Endometrial microvascular endothelial cells (primary cell): ENCODE measurements around the gene EFHD2. TPM values are rescaled to one million over a fixed set of nuclear protein-coding genes. Genes with fewer than 3 reads are reported as not detected.
"Not testable (repeated sequence)": the region's sequence is repeated elsewhere in the genome, so short reads cannot be mapped to it uniquely, and the experiment has no call there.

Experiments
- in situ Hi-C: cut with HindIII; loops from 2 replicates; pipeline ENCODE4 v1.10.0; 2017; ENCODE audit warnings: low sequenced_read_pairs, low pct_unique_long_range_greater_than_20kb; ENCODE audit errors: inconsistent ontology term
- total RNA-seq: library from RNA; depleted of rRNA; stranded (reverse); fragments of >200 nt; gene quantifications from one replicate; pipeline ENCODE4 v1.2.3, GENCODE V29; 2015; ENCODE audit errors: inconsistent ontology term

EFHD2 gene
- total RNA-seq, 1 donor from 2014 or later = 162 TPM

DNA sequence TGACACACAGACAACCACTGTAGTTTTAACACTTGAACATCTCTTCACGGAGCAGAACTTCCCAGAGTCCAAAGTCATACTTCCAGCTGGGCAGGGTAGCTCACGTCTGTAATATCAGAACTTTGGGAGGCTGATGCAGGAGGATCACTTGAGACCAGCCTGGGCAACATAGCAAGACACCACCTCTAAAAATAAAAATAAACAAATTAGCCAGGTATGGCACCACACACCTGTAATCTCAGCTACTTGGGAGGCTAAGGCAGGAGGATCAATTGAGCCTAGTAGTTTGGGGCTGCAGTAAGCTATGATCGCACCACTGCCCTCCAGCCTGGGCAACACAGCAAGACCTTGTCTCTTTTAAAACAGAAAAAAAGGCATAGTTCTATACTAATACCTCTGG, 24.3 kb upstream of the EFHD2 start:
- in situ Hi-C loops = no loop called here

DNA sequence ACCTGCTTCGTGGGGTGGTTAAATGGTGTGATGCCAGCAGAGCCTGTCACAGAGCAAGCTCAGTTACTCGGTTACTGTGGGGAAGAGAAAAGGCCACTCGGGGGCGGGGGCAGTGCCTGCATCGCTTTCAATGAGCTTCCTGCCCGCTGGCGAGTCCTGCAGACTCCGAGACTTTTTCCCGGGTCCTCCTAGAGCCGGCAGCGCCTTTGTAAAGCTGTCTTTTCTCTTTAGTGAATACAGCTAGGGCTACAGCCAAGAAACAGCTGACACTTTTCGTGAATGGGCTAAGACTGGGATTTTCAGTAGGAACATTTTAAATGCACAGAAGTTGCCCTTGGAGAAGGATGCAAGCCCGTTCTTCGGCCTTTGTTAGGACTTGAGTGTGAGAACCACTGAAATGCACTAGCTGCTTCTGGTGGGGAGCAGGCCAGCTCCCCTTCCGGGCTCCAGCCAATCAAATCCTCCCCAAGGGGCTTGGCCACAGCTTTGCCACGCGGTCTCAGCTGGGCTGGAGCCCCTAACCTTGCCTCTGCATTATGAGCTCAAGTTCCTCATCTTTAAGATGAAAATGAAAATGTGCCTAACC, 23.4 kb upstream of the EFHD2 start:
- in situ Hi-C loops = no loop called here

DNA sequence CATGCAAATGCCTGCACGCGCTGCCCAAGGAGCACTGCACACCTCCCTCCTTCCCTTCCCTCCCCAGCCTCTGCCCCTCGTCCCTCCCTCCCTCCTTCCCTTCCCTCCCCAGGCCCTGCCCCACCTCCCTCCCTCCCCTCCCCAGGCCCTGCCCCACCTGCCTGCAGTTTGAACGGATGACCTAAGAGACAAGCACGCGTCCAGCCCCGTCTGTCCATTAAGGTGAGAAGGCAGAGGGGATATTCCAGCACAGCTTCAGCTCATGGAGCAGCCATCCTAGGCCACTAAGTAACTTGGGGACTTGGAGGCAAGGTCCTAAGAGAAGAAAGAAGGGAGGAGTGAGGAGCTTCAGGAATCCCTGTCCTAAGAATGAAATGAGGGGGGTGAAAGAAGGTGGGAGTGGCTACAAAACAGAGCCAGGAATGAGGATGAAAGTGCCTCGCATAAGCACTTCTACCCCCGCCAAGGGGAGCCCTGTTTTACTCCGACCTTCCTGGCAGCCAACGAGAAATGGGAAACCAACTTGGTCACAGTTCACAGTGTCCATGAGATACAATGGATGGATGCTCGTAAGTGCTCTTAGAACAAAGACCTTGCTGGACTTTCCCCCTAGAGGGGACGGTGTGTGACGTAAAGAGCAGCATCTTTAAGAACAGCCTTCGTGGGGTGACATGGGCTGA, 21.3 kb upstream of the EFHD2 start:
- in situ Hi-C loops = no loop called here

DNA sequence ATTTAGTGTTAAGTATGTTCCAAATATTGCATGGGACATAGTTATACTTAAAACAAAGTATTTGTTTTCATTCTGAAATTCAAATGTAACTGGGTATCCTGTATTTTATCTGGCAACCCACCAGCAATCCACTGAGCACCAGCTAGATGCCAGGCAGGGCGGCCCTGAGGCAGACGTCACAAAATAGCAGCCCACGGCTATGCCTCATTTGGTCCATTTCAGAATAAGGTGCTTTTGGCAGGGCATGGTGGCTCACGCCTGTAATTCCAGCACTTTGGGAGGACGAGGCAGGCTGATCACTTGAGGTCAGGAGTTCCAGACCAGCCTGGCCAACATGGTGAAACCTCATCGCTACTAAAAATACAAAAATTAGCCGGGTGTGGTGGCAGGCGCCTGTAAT, 19.9 kb upstream of the EFHD2 start:
- in situ Hi-C loops = not testable (repeated sequence)

DNA sequence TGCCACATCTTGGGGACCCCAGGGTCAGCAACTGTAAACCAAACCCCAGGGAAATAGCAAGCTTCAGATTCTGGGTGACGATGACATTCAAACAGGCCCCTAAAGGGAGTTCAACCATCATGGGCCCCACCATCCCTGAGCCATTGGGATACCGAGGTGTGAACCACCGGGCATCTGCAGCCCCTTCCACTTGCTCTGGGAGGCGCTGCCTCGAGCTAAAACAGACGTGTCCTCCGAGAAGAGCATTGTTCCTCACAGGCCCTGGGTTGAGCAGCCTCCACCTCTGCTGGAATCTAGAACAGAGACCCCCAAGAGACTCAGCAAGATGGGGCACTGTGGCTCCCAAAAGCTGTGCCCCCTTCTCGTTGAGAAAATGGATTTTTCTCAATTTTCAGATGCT, 19.0 kb upstream of the EFHD2 start:
- in situ Hi-C loops = no loop called here

DNA sequence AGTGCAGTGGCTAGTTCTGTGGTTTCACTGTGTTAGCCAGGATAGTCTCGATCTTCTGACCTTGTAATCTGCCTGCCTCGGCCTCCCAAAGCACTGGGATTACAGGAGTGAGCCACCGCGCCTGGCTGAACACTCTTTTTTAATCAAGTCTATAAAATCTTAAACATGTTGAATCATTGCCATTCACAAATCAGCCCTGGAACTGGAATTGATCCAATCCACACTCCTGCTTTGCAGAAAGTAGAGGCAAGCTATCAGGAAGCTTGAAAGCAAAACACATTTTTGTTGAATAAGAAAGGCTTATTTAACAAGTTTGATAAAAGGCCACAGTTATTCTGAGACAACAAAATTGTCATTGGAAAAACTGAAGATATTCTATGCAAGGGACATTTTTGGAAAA, 18.3 kb upstream of the EFHD2 start:
- in situ Hi-C loops = no loop called here

DNA sequence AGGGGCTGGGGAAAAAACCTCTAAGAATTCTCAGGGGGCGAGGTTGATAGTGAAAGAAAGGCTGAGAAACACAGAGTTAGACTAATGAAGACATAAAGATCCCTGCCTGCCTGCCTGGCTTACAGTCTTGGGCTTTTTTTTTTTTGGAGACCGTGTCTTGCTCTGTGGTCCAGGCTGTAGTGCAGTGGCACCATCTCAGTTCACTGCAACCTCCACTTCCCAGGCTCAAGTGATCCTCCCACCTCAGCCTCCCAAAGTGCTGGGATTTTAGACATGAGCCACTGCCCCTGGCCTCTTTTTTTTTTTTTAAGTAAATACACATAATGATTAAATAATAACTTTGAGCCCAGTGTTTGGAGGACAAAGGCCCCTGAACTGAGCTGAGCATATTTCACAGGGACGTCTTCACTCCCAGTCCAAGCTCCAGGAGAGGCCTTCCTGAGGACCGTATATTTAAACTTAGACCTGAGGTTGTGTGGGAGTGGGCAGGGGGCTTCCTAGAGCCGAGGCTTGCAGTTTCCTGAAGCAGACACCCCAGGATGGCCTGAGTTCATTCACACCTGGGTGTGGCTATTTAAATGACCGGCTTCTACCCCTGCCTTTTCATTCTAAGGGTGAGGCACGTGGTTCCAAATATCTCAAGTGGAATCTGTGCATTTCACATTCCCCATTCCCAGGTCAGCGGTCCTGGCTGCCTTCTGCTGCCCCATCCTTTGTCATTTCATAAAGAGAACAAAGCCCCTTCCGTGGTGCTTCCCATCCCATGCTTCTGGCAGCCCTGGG, 16.0 kb upstream of the EFHD2 start:
- in situ Hi-C loops = no loop called here

DNA sequence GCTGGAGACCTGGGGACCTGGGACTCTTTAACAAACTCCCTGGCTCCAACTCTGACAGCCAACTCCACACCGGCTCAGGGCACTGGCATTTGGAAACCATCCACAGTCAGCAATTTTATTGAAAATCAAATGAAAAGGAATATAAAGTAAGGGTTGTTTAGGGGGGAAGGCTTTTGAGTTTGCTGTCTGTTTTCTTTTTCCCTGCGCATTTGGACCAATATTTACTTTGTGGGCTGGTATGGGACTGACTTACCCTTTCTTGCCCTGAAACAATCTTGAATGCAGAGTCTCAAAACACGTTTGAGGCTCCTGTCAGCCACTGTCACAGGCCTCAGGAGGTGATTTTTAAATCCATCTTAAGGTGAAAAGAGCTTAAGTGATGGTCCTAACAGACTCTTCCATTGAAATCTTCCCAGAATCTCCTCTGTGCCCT, 15.4 kb upstream of the EFHD2 start:
- in situ Hi-C loops = no loop called here

DNA sequence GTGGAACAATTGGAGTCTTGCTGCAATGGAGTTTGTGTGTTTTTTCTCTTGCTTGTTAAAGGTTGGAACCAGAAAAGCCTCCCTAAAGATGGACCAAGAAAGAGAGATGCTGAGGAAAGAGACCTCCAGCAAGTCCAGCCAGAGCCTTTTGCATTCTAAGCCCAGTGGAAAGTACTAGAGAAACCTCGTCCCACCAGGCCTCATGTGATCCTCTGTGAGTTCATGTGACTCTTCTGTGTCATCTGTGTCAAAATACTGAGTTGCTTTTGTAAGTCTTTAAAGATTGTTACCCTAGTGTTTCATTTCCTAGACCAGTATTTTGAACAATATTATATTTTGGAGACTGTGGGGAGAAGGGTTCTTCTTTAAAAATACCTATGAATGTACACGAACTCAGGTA, 12.5 kb upstream of the EFHD2 start:
- in situ Hi-C loops = no loop called here

DNA sequence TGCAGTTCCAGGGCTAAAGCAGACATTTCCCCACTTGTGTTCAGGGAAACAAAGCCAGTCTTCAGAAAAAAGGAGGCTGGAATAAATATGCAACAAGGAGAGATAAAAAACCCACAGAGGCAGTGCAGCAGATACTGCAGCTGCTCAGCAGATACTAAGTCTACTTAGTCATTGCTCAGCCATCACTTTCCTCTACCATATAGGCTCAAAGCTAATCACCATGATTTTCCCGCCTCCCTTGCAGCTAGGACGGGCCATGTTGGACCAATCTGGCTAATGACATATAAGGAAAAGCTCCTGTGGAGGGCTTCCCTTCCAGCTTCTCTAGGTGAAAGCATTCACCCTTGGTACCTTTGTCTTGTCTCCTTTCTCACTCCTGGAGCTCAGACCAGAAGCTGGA, 10.0 kb upstream of the EFHD2 start:
- in situ Hi-C loops = loop anchor here (25.0 kb wide), 1 partner anchor 287 kb away; no protein-coding TSS in a partner anchor

DNA sequence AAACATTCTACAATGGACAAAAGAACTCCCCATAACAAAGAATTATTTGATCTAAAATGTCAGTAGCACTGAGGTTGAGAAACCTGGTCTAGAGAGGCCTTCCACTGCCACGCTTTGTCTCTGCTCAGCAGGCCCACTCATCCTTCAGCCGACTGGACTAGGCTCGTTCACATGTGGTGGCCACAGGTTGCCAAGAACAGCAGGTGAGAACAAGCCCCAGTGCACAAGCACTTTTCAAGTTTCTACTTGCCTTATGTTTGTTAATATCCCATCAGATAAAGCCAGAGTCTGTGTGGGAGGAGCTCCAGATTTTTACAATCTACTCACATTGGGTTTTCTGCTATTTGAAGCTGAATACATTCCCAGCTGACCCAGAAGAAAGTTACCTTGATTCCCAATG, 9.1 kb upstream of the EFHD2 start:
- in situ Hi-C loops = loop anchor here (25.0 kb wide), 1 partner anchor 288 kb away; no protein-coding TSS in a partner anchor

DNA sequence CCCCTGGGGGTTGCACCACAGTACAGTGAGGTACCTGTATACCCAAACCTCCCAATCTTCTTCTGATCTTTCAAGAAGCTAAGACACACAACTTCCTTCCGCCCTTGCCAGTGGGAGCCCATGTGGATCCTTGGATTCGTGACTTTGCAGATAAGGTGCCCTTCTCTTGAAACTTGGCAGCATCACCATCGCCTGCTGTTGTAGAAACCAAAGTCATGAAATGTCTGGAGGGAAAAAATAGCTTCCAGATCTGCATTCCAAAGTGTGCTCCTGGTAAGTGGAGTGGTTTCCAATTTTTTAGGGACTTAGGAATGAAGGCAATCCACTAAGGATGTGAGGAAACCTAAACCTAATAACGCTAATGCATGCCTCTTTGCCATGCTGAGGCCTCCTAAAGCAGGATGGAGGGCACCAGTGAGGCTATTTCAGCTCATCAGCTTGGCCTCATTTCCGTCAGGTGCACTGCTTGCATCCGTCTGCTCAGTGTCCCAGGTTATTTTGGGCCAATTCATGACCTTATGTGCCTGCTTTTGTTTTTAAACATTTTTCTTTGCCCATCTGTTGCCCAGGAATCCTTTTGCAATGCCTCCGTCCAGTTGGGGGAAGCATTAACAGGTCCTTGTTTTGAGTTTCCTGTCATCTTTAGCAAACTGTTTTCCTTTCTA, 8.2 kb upstream of the EFHD2 start:
- in situ Hi-C loops = loop anchor here (25.0 kb wide), 1 partner anchor 289 kb away; no protein-coding TSS in a partner anchor

DNA sequence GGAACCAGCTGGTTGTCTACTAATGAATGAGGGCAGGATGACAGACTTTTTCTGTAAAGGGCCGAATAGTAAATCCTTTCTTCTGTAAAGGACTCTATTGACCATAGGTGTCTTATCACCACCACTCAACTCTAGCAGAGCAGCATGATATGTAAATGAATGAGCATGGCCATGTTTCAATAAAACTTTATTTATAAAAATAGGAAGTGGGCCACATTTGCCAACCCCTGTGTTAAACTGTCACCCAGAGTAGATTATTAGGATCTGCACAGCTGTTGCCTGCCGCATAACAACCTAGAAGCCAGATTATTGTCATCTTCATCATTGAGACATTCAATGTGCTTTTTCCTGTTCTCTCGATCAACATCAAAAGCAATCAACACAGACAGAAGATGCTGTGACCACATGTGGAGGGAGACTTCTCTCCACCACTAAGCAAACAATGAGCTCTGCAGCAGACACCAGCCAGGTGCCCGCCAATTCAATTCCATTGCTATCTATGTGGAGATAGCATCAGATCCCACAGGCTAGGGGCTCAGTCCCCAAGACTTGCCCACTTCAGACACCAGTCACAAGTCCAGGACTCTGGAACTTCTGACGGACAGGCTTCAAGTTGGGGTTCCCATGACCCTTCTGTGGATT, 6.8 kb upstream of the EFHD2 start:
- in situ Hi-C loops = loop anchor here (25.0 kb wide), 1 partner anchor 291 kb away; no protein-coding TSS in a partner anchor

DNA sequence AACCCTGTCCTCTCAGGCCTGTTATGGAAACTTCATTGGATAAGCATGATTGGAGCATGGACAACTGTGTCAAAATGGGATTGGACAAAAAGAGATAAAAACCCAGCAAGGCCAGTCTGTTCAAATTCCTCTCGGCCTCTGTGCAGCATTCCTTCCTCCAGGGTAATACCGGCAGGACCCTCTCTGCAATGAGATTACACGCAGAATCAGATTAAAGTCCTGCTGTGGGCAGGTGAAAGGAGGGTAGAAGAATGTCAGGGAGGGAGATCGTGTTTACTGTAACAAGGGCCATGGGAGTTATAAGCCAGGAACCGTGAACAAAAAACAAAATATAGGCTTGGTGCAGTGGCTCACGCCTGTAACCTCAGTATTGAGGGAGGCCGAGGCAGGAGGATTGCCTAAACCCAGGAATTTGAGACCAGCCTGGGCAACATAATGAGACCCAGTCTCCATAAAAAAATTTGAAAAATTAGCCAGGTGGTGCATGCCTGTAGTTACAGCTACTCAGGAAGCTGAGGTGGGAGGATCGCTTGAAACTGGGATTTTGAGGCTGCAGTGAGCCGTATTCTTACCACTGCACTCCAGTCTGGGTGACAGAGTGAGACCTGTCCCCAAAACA, 5.6 kb upstream of the EFHD2 start:
- in situ Hi-C loops = loop anchor here (25.0 kb wide), 1 partner anchor 292 kb away; no protein-coding TSS in a partner anchor

DNA sequence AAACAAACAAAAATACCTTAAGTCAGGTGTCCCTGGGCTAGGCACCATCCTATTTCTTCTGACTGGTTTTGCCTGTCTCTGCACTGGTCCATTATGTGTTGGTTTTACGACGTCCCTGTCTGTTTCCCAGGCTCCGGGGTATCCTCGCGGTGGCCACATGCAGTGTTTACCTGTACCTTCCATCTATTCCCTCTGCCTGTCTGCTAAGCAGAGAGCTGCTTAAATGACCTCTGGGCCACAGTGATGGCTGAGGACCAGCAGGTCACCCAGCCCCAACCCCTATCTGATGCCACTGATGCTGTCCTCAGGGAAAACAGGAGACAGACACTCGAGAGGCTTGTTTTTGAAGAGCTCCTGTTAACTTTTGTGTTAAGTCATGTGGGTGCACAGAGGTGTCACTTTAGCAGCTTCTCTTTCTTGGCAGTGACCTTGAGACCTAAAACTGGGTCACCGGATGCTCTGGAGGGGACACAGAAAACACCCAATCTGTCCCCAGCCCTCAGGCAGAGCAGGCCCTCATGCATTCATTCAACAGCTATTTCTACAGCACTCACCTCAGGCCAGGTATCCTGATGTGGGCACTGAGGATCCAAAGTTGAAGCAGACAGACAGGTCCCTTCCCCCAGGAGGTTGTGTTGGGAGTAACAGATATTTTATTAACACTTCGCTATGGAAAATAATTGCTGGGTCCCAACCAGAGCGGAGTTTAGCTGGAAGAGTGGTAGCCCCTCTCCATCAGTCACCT, 4.4 kb upstream of the EFHD2 start:
- in situ Hi-C loops = loop anchor here (25.0 kb wide), 1 partner anchor 293 kb away; no protein-coding TSS in a partner anchor

DNA sequence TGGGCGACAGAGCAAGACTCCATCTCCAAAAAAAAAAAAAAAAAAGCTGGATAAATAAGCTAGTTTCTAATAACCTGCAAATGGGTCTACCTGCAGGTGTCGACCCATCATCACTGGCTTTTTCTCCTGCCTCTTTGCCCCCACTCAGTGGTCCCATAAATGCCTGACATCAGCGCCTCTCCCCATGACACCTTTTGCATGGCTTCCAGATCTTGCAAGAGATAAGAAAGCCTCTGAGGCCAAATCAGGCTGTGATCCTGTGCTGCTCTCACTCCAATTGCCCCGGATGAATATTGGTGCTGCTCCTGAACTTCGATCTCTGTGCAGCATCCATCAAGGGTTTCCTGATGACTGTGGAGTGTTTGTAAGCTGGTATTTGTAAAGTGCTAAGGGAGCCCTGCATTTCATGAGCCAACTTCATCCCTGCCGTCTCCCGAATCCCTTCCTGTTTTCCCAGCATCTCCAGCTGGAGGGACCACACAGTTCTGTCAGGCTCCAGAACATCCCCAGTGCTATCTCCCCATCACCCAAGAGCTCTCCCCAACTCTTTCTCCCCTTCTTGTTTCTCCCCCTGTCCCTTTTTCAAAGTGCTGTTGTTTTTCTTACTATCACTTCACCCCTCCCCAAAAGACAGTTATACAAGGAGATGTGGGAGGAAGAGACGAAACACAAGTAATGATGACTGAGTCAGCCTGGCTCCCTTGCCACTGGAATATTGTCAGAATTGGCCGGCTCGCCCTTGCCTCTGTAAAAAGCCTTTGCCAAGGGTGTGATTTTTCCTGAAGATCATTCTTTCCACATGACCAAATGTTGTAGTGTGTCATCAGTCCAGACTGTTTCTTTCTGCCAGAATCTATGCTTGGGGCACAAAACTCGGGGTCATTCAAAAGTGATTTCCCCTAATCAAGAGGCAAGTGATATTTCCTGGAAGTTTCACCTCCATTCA, 2.8 kb upstream of the EFHD2 start:
- in situ Hi-C loops = loop anchor here (25.0 kb wide), 1 partner anchor 295 kb away; no protein-coding TSS in a partner anchor

DNA sequence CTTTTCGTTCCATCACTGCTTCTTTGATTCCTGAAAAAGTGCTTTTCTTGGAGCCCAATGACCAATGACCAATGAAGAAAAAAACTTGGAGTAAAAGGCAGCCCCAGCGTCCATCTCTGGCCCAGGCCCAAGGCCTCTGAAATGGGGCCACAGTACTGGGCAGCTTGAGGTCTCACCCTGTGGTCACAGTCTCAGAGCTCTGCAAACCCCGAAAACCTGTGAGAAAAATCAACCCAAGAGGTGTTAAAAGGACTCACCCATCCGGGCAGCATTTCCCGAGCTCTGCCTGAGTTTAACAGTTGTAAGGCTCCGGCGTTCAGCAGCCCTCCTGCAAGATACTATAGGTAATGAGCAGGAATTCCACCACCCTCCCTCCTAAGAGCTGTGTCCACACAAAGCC, 2.1 kb upstream of the EFHD2 start:
- in situ Hi-C loops = loop anchor here (25.0 kb wide), 1 partner anchor 295 kb away; no protein-coding TSS in a partner anchor
